SH-SY5Y (cell line): ENCODE data around the gene BBS9.

Experiments used
- GATA2 ChIP-seq: IDR thresholded peaks from 2 replicates; pipeline ENCODE4 v1.6.1; 2011; ENCODE audit warnings: mild to moderate bottlenecking, low read depth, low read length
- GATA3 ChIP-seq: IDR thresholded peaks from 2 replicates; pipeline ENCODE4 v1.6.1; 2011; ENCODE audit warnings: low read depth, mild to moderate bottlenecking, low read length, moderate library complexity

DNA sequence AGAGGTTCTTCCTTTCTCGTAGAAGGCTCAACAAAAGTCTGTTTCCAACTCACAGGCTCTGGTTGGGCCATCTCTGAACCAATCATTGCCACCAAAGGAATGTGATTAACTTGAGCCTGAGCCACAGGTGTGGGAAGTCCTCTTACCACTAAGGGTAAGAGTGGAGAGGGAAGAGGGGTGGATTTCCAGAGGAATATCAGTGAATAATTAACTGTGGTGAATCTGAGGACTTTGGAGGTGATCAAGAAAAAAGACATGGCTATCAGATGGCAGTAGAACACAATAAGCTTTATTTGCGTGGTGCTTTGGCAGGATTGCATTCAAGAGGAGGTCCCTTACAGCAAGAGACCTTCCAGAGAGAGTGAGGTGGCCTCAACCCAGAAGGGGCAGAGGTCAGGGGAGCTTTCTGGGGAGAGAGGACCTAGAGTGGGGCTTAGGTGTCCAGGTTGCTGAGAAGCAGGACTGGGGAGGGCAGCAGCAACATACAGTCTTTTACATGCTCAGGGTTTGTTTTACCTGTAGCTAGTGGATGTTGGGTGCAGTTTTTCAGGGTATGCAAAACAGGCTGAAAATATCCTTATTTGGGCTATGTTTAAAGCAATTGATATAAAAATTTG lies 61.4 kb downstream of the BBS9 start:
- TF ChIP-seq GATA3 = no peak
- TF ChIP-seq GATA2 = no peak
